ENCODE measurements around the gene ZNF266.

DNA sequence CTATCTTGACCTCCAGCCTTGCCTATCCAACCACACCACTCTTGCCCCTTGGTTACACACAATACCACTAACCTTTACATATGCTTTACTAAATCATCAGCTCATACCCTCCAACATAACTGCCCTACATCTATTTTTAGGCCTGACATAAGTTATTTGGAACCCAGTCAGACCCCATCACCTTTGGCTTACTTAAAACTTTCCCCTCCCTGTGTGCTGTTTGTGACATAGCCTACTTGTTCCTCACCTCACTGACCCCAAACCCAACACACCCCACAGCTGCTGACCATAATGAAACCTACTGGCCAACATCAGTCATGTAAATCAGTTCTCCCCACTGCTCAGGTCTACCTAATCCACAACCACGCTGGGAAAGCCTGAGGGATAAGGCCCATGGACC lies 4.9 kb downstream of the ZNF266 start:
- TF ChIP-seq POLR2A (IDR thresholded peaks at IDR 0.05; ENCODE audit: low read depth), result no peak
- TF ChIP-seq, protein P1, sequence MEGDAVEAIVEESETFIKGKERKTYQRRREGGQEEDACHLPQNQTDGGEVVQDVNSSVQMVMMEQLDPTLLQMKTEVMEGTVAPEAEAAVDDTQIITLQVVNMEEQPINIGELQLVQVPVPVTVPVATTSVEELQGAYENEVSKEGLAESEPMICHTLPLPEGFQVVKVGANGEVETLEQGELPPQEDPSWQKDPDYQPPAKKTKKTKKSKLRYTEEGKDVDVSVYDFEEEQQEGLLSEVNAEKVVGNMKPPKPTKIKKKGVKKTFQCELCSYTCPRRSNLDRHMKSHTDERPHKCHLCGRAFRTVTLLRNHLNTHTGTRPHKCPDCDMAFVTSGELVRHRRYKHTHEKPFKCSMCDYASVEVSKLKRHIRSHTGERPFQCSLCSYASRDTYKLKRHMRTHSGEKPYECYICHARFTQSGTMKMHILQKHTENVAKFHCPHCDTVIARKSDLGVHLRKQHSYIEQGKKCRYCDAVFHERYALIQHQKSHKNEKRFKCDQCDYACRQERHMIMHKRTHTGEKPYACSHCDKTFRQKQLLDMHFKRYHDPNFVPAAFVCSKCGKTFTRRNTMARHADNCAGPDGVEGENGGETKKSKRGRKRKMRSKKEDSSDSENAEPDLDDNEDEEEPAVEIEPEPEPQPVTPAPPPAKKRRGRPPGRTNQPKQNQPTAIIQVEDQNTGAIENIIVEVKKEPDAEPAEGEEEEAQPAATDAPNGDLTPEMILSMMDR (IDR thresholded peaks at IDR 0.05), result no peak

All from esophagus muscularis mucosa (tissue), 3 donors.